AG10803 (cell line): ENCODE results near the gene NINJ1.

ENCODE experiments used
- DNase-seq: peaks from one replicate; pipeline ENCODE4 v3.0.0; 2010; ENCODE audit warnings: low read depth
- H3K4me3 ChIP-seq: 2 replicates; pipeline ENCODE4 v1.5.1; 2011; ENCODE audit warnings: mild to moderate bottlenecking, low read length, control low read depth
- CTCF ChIP-seq: conservative IDR thresholded peaks from 2 replicates; pipeline ENCODE4 v1.5.1; 2011; ENCODE audit warnings: mild to moderate bottlenecking, low read length, control low read depth, inconsistent platforms

The NINJ1 gene

DNA sequence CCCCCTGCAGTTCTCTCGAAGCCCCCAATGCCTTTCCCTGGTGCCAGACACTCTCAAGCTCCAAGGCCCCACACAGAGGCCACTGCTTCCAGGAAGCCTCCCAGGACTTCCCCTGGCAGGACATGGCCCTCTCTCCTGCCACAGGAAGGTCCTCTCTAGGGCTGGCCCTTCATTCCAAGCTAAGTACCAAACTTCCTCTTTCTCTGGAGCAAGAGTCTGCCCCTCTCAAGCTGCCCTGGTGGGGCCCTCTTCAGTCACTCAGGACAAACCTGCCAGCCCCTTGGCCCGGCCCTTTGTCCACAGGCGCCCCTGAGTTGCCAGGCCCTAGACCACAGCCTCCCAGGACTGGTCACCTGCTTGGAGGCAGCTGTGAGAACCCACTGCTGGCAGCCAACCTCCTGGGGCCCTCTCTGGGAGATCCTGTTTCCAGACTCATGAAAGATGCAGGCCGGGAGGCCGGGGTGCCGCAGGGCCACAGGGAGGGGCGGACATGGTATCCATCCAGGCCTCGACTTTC, 6.6 kb downstream of the NINJ1 start:
- no peak for TF ChIP-seq CTCF
- no peak for DNase-seq
- H3K4me3 ChIP-seq: no peak overlapping the region

DNA sequence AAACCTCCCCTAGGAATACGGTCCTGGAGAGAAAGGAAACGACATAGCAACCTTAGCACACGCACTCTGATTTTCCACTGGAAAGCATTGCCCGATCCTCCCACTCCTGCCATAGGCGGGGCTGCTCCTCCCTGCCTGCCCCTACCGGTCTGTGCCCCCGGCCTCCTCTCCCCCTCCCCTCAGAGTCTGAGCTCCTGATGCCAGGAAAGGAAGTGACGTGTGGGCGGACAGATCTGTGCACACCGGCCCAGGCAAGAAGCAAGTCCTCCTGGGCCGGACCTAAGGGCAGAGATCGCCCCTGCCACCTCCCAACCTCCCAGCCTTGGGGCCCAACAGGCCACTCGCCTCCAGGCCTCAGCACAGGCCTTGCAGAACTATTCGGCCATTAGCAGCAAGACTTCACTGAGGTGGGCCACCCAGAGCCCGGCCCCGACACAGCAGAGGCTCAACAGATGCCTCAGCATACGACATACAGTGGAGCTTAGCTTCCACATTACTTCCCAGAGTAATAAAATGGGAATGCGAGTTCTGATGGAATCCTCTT, 7.2 kb downstream of the NINJ1 start:
- no peak for DNase-seq
- H3K4me3 ChIP-seq: no peak overlapping the region
- TF ChIP-seq CTCF: no peak

GRCh38 chr9:93126151-93126781, 7.8 kb downstream of the NINJ1 start:
- TF ChIP-seq CTCF: no peak
- DNase-seq: no peak
- H3K4me3 ChIP-seq: no peak overlapping the region

DNA sequence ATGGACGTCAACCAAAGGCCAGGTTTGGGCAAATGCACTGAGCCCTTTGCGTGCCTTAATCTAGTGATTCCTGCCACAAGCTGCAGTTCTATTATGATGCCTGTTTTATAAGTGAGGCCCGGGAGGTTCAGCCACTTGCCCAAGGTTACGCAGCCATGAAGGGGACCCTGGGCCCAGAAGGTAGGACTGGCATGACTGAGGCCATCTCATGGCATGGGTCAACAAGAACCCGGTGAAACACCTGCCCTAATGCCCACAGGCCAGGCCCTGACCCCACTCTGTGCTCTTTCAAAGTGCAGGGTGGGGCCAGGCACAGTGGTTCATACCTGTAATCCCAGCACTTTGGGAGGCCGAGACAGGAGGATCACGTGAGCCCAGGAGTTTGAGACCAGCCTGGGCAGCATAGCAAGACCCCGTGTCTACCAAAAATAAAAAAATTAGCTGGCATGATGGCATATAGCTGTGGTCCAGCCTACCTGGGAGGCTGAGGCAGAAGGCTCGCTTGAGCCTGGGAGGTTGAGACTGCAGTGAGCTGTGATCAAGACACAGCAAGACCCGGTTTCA, 8.6 kb downstream of the NINJ1 start:
- no peak for TF ChIP-seq CTCF
- no peak for DNase-seq
- no peak overlapping the region for H3K4me3 ChIP-seq

- DNase-seq: no peak
- TF ChIP-seq CTCF: no peak
- no peak overlapping the region for H3K4me3 ChIP-seq
Observed at GRCh38 chr9:93124793-93125192, 9.3 kb downstream of the NINJ1 start.

DNA sequence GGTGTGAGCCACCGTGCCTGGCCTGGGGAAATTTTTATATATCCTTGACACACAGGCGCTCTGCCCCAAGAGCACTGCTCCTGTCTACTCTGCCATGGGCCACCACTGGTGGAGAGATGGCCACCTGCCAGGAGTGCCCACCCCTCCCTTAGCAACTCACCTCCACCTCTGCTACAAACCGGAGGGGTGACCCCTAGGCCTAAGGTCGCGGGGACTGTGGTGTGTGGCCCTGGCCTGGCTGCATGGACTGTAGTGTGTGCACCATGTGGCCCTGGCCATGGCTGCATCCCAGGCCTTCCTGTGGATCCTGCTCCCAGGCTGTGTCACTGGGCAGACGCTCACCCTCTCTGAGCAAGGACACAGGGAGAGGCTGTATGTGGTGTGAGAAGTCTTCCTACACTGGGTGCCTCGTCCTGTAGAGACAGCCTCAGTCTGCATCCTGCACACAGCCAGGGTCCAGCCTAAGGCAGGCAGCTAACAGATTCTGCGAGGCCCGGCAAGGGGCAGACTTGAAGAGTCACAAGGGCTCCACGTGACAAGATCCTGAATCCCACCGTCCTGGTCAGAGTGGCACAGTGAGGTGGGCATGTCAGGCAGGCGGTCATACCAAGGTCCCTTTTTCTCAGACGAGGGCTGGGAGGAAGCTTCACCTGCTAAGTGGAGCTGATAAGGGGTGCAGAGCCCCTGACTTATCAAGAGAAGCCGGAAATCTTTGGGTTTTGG, 10.3 kb downstream of the NINJ1 start:
- DNase-seq: no peak
- H3K4me3 ChIP-seq: no peak overlapping the region
- TF ChIP-seq CTCF: no peak

DNA sequence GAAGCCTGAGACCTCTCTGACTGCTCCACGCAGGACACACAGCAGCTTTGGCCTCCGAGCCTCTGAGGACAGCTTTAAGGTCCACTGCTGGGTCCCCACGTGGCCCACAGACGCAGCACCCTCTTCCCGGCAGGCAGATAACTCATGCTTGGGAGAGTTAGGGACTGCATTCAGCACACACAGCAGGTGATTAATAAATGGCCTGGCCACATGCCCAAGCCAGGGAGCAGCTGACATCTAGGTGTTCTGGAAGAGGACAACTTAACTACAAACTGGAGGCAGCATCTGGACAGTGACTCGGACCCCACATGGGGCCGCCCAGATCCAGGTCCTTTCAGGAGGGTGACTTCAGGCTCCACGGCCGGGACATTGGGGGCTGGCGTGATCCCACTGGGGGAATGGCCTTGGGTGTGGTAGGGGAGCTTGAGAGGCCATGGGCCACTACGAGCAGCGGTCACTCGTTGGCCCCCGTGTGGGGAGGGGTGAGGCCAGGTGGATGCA, 11.3 kb downstream of the NINJ1 start:
- no peak overlapping the region for H3K4me3 ChIP-seq
- no peak for TF ChIP-seq CTCF
- DNase-seq: no peak
